Measurements from ENCODE around the gene UCP2.

UCP2 gene, protein sequence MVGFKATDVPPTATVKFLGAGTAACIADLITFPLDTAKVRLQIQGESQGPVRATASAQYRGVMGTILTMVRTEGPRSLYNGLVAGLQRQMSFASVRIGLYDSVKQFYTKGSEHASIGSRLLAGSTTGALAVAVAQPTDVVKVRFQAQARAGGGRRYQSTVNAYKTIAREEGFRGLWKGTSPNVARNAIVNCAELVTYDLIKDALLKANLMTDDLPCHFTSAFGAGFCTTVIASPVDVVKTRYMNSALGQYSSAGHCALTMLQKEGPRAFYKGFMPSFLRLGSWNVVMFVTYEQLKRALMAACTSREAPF

GRCh38 chr11:73982595-73982989 lies at the start of gene UCP2:
Gene UCP2 (minus strand): TSS chr11:73982843. CDS start chr11:73978378, 4,465 bp downstream.
- peak within 1 kb of the TSS; percentile 75 for H3K4me3 ChIP-seq
- H3K4me2 ChIP-seq, result peak within 1 kb of the TSS; percentile 96
- H4K20me1 ChIP-seq, result no peaks in the 10 kb centered on the region
- peaks cover 31% of the 10 kb centered on the region for H3K36me3 ChIP-seq
- H3K9ac ChIP-seq, result peak within 1 kb of the TSS; percentile 87
- H3K27ac ChIP-seq, result peak within 1 kb of the TSS; percentile 89
- H3K9me3 ChIP-seq, result no peaks in the 10 kb centered on the region
- peaks cover 57% of the 10 kb centered on the region for H3K4me1 ChIP-seq
- TF ChIP-seq Cebpa-rat (IDR thresholded peaks at IDR 0.05), result no peak
- no peaks in the 10 kb centered on the region for H3K27me3 ChIP-seq

- H4K20me1 ChIP-seq, result no peaks in the 10 kb centered on the region
- no peak overlapping the region for H3K4me3 ChIP-seq
- no peaks in the 10 kb centered on the region for H3K4me1 ChIP-seq
- no peak for TF ChIP-seq Cebpa-rat (IDR thresholded peaks at IDR 0.05)
- no peak overlapping the region for H3K9ac ChIP-seq
- no peaks in the 10 kb centered on the region for H3K27me3 ChIP-seq
- H3K27ac ChIP-seq, result no peak overlapping the region
- no peak overlapping the region for H3K4me2 ChIP-seq
- H3K36me3 ChIP-seq, result peaks cover 91% of the 10 kb centered on the region
- H3K9me3 ChIP-seq, result no peaks in the 10 kb centered on the region
These were observed 48.4 kb upstream of the UCP2 start for GRCh38 chr11:74030723-74031676.

DNA sequence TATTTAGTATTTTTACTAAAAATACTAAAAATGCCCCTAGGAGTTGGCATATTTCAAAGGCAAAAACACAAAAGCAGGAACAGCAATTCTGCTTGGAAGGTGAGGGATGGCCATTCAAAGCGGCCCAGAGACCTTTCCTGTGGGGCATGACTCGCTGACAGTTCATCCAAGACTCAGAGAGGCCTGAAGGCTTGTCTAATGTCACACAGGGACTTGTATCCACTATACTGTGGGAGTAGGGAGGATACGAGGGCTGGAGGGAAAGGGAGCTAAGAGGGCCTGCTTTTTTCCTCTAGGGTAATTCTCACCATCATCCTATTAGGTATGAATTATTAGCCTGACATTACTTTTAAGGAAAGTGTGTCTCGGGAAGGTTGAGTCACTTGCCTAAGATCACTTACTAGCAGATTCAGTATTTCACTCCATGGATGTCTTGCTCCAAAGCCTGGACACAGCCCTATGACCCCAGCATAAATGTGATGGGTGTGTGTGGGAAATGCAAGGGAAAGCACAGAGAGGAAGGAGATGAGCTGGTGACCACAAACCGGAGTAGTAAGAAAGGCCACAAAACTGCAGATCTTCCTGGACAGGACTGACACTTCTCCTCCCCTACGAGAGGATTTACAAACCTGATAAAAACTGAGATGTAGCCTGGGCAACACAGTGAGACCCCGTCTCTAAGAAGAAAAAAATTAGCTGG lies 43.0 kb upstream of the UCP2 start:
- TF ChIP-seq Cebpa-rat (IDR thresholded peaks at IDR 0.05), result no peak
- H3K4me1 ChIP-seq, result peaks cover 10% of the 10 kb centered on the region

DNA sequence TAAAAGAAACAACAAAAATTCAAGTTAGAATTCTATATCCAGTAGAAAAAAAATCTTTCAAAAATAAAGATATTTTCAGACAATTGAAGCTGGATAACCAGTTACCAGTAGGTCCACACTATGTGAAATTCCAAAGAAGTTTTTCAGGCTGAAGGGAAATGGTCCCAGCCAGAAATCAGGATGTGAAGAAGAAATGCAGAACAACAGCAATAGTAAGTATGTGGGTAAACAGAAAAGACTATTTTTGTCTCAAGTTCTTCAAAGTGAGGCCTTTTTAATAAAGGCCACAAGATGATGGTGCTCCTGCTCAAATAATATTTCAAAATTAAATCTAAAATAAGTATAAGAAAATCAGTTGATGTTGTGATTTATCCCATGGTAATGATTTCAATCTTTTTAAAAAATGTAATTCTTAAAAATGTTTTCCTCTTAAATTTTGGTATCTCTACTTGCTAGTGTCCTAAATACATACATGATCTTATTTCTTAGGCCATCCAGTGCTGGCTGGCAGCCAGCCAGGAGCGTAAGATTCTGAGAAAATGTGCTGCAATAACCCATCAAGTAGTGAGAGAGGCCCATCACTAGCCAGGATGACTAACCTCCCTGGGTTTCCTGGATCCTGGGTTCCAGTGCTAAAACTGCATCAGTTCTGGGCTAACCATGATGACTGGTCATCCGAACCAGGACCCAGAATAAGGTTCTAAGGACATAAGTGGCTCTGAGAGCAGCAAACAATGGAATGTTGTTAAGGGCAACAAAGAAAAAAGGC lies 41.8 kb upstream of the UCP2 start:
- H3K4me3 ChIP-seq, result no peak overlapping the region
- TF ChIP-seq Cebpa-rat (IDR thresholded peaks at IDR 0.05), result no peak
- H3K27me3 ChIP-seq, result no peaks in the 10 kb centered on the region
- H3K27ac ChIP-seq, result no peak overlapping the region
- peaks cover 21% of the 10 kb centered on the region for H3K4me1 ChIP-seq
- H4K20me1 ChIP-seq, result no peaks in the 10 kb centered on the region
- no peak overlapping the region for H3K4me2 ChIP-seq
- no peak overlapping the region for H3K9ac ChIP-seq
- H3K36me3 ChIP-seq, result peaks cover 64% of the 10 kb centered on the region
- no peaks in the 10 kb centered on the region for H3K9me3 ChIP-seq

More for the DNA sequence above, 43.0 kb upstream of the UCP2 start:
- H3K4me2 ChIP-seq, result no peak overlapping the region
- no peaks in the 10 kb centered on the region for H3K27me3 ChIP-seq
- H3K4me3 ChIP-seq, result no peak overlapping the region
- H4K20me1 ChIP-seq, result no peaks in the 10 kb centered on the region
- H3K36me3 ChIP-seq, result peaks cover 68% of the 10 kb centered on the region
- no peaks in the 10 kb centered on the region for H3K9me3 ChIP-seq
- H3K27ac ChIP-seq, result no peak overlapping the region
- no peak overlapping the region for H3K9ac ChIP-seq

DNA sequence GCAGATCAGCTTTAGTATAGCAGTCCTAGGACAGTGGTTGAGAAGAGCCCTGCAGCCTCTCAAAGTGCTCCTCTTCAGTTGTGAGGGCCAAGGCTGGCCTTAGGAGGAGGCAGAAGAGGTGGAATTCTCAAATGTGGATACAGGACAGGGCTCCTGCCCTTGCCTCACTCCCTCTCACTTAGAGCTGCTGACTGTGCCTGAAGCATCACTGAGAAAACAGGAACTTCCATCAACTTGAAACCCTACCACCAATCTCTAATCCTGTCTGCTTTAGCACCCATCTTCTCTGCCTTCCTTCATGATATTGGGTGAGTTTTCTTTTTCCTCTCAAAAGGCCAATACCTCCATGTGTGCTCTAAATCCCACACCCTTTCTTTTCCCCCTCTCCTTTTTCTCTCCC lies 40.6 kb upstream of the UCP2 start:
- Histone ChIP-seq H3K4me1 (peaks cover 21% of the 10 kb centered on the region), H3K27ac (no peak overlapping the region), H4K20me1 (no peaks in the 10 kb centered on the region), H3K27me3 (no peaks in the 10 kb centered on the region), H3K4me3 (no peak overlapping the region), H3K9me3 (no peaks in the 10 kb centered on the region), H3K4me2 (no peak overlapping the region), H3K36me3 (peaks cover 63% of the 10 kb centered on the region), H3K9ac (no peak overlapping the region)
- TF ChIP-seq Cebpa-rat (IDR thresholded peaks at IDR 0.05), result no peak

- Histone ChIP-seq H3K9me3 (no peaks in the 10 kb centered on the region), H3K4me3 (no peak overlapping the region), H3K4me1 (peaks cover 21% of the 10 kb centered on the region), H4K20me1 (no peaks in the 10 kb centered on the region), H3K36me3 (peaks cover 63% of the 10 kb centered on the region), H3K4me2 (no peak overlapping the region), H3K27ac (no peak overlapping the region), H3K27me3 (no peaks in the 10 kb centered on the region), H3K9ac (no peak overlapping the region)
- TF ChIP-seq Cebpa-rat (IDR thresholded peaks at IDR 0.05), result no peak
These were observed 39.9 kb upstream of the UCP2 start for GRCh38 chr11:74022546-74022945.

GRCh38 chr11:74021998-74022397 lies 39.4 kb upstream of the UCP2 start:
- Histone ChIP-seq H4K20me1 (no peaks in the 10 kb centered on the region), H3K27me3 (no peaks in the 10 kb centered on the region), H3K36me3 (peaks cover 64% of the 10 kb centered on the region), H3K4me3 (no peak overlapping the region), H3K4me2 (no peak overlapping the region), H3K9ac (no peak overlapping the region), H3K27ac (no peak overlapping the region), H3K4me1 (peaks cover 21% of the 10 kb centered on the region), H3K9me3 (no peaks in the 10 kb centered on the region)
- TF ChIP-seq Cebpa-rat (IDR thresholded peaks at IDR 0.05), result no peak

DNA sequence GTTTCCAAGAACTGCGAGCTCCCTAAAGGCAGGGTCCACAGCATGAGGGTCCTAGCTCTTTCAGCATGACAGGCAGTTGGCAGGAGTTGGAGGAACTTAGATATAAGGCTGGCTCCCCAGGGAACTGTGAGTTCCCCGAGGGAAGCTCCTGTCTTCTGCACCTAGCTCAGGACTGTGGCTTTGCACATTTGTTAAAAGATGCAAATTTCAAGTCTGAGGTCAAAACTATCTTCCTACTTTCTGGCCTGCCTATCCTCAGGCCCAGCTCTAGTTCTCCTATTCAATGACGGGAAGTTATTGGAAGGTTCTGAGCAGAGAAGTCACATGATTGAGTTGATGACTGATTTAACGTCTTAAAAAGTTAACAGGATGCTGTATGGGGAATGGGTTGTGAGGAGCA lies 37.9 kb upstream of the UCP2 start:
- H3K4me2 ChIP-seq, result peak overlapping the region; percentile 44
- H3K9ac ChIP-seq, result no peak overlapping the region
- TF ChIP-seq Cebpa-rat (IDR thresholded peaks at IDR 0.05), result no peak

GRCh38 chr11:74019860-74020259 lies 37.2 kb upstream of the UCP2 start:
- H3K4me2 ChIP-seq, result peak overlapping the region; percentile 44; the same call in 1 of the 2 replicates
- no peak for TF ChIP-seq Cebpa-rat (IDR thresholded peaks at IDR 0.05)
- no peak overlapping the region for H3K9ac ChIP-seq
- peaks cover 31% of the 10 kb centered on the region for H3K4me1 ChIP-seq
- H4K20me1 ChIP-seq, result no peaks in the 10 kb centered on the region
- peaks cover 66% of the 10 kb centered on the region for H3K36me3 ChIP-seq
- peak overlapping the region; percentile 20; the same call in 1 of the 2 replicates for H3K27ac ChIP-seq
- no peaks in the 10 kb centered on the region for H3K9me3 ChIP-seq
- no peak overlapping the region for H3K4me3 ChIP-seq
- no peaks in the 10 kb centered on the region for H3K27me3 ChIP-seq

More for the DNA sequence above, 37.9 kb upstream of the UCP2 start:
- no peaks in the 10 kb centered on the region for H3K27me3 ChIP-seq
- H3K9me3 ChIP-seq, result no peaks in the 10 kb centered on the region
- H4K20me1 ChIP-seq, result no peaks in the 10 kb centered on the region
- peaks cover 24% of the 10 kb centered on the region for H3K4me1 ChIP-seq
- peaks cover 70% of the 10 kb centered on the region for H3K36me3 ChIP-seq
- no peak overlapping the region for H3K4me3 ChIP-seq
- peak overlapping the region; percentile 20; the same call in 1 of the 2 replicates for H3K27ac ChIP-seq

All from BLaER1 (cell line).